ENCODE measurements around the gene URM1.

URM1 gene

GRCh38 chr9:128385496-128386460 lies 14.6 kb downstream of the URM1 start:
- no peak for DNase-seq (ENCODE audit: low read depth)
- TF ChIP-seq MAX (IDR thresholded peaks at IDR 0.05; ENCODE audit: low read depth, low read length) (no peak), MYC (IDR thresholded peaks at IDR 0.05; ENCODE audit: low read depth, low read length) (no peak), CTCF (IDR thresholded peaks at IDR 0.05; ENCODE audit: low read depth, low read length) (no peak)
- H3K4me3 ChIP-seq (ENCODE audit: low read depth, low read length) = no peak overlapping the region

- TF ChIP-seq MAX (IDR thresholded peaks at IDR 0.05; ENCODE audit: low read depth, low read length) (no peak), MYC (IDR thresholded peaks at IDR 0.05; ENCODE audit: low read depth, low read length) (no peak), CTCF (IDR thresholded peaks at IDR 0.05; ENCODE audit: low read depth, low read length) (no peak), POLR2A (IDR thresholded peaks at IDR 0.05; ENCODE audit: extremely low read depth, insufficient read length) (no peak)
- no peak for DNase-seq (ENCODE audit: low read depth)
- no peak overlapping the region for H3K4me3 ChIP-seq (ENCODE audit: low read depth, low read length)
Measured at GRCh38 chr9:128388150-128388549, 17.0 kb downstream of the URM1 start.

GRCh38 chr9:128389395-128390149 lies 18.4 kb downstream of the URM1 start:
- DNase-seq (ENCODE audit: low read depth) = no peak
- no peak overlapping the region for H3K4me3 ChIP-seq (ENCODE audit: low read depth, low read length)
- TF ChIP-seq CTCF (IDR thresholded peaks at IDR 0.05; ENCODE audit: low read depth, low read length) (no peak), MAX (IDR thresholded peaks at IDR 0.05; ENCODE audit: low read depth, low read length) (no peak), MYC (IDR thresholded peaks at IDR 0.05; ENCODE audit: low read depth, low read length) (no peak), POLR2A (IDR thresholded peaks at IDR 0.05; ENCODE audit: extremely low read depth, insufficient read length) (no peak)

- no peak overlapping the region for H3K4me3 ChIP-seq (ENCODE audit: low read depth, low read length)
- DNase-seq (ENCODE audit: low read depth) = no peak
- TF ChIP-seq MYC (IDR thresholded peaks at IDR 0.05; ENCODE audit: low read depth, low read length) (no peak), MAX (IDR thresholded peaks at IDR 0.05; ENCODE audit: low read depth, low read length) (no peak), CTCF (IDR thresholded peaks at IDR 0.05; ENCODE audit: low read depth, low read length) (no peak), POLR2A (IDR thresholded peaks at IDR 0.05; ENCODE audit: extremely low read depth, insufficient read length) (no peak)
Measured at GRCh38 chr9:128390150-128390812, 19.1 kb downstream of the URM1 start.

GRCh38 chr9:128390813-128391711 lies 19.9 kb downstream of the URM1 start:
- DNase-seq (ENCODE audit: low read depth) = no peak
- no peak overlapping the region for H3K4me3 ChIP-seq (ENCODE audit: low read depth, low read length)
- no peak for TF ChIP-seq MYC (IDR thresholded peaks at IDR 0.05; ENCODE audit: low read depth, low read length)
- no peak for TF ChIP-seq MAX (IDR thresholded peaks at IDR 0.05; ENCODE audit: low read depth, low read length)
- TF ChIP-seq CTCF (IDR thresholded peaks at IDR 0.05; ENCODE audit: low read depth, low read length) = no peak
